HG03196 (cell line): Measurements from ENCODE around the gene DTD2.

ENCODE experiments used
- ATAC-seq: cut with Tn5 transposase; IDR thresholded peaks from one replicate; pipeline ENCODE4 v1.9.1; 2021; ENCODE audit not compliant: unreplicated experiment

The DTD2 gene

GRCh38 chr14:31408421-31408820 is 48.9 kb downstream of the DTD2 start:
- ATAC-seq = no peak

- ATAC-seq = no peak
These were observed 51.6 kb downstream of the DTD2 start for GRCh38 chr14:31405599-31406232.

- no peak for ATAC-seq
These were observed 52.2 kb downstream of the DTD2 start for GRCh38 chr14:31405106-31405505.

GRCh38 chr14:31403707-31404106 is 53.6 kb downstream of the DTD2 start:
- no peak for ATAC-seq

- no peak for ATAC-seq
These were observed 54.4 kb downstream of the DTD2 start for GRCh38 chr14:31402764-31403439.

- ATAC-seq = no peak
These were observed 55.9 kb downstream of the DTD2 start for GRCh38 chr14:31401369-31401932.

- ATAC-seq = no peak
These were observed 57.2 kb downstream of the DTD2 start for GRCh38 chr14:31400031-31400638.
